ENCODE results near the gene PARD3.

DNA sequence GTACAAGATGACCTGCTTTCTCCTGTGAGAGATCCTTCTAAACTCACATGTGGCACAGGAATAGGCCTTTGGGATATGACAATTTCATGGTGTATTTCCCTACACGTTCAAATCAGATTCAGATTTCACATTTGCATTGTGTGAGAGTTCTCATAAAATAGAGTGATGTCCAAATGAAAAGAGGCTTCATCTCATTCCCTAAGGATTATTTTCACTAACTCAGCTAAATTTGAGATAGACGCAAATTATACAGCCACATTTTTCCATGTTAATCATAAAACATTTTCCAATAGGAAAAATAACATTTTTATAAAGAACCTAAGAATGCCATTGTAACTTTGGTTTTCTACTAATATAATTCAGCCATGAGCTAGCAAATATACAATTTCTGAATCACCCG lies 35.5 kb upstream of the PARD3 start:
- TF ChIP-seq, protein P1, sequence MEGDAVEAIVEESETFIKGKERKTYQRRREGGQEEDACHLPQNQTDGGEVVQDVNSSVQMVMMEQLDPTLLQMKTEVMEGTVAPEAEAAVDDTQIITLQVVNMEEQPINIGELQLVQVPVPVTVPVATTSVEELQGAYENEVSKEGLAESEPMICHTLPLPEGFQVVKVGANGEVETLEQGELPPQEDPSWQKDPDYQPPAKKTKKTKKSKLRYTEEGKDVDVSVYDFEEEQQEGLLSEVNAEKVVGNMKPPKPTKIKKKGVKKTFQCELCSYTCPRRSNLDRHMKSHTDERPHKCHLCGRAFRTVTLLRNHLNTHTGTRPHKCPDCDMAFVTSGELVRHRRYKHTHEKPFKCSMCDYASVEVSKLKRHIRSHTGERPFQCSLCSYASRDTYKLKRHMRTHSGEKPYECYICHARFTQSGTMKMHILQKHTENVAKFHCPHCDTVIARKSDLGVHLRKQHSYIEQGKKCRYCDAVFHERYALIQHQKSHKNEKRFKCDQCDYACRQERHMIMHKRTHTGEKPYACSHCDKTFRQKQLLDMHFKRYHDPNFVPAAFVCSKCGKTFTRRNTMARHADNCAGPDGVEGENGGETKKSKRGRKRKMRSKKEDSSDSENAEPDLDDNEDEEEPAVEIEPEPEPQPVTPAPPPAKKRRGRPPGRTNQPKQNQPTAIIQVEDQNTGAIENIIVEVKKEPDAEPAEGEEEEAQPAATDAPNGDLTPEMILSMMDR (conservative IDR thresholded peaks at IDR 0.05 in 1 of 2, IDR thresholded peaks at IDR 0.05 in 1 of 2; ENCODE audit: low read depth in 1 of 2, low read length in 2 of 2), result no peak
- no peak for TF ChIP-seq EZH2 (IDR thresholded peaks at IDR 0.05; ENCODE audit: low read length, missing control alignments)

Data from fibroblast of lung (primary cell).